ENCODE data around the gene NGB. TPM values are rescaled to one million over a fixed set of nuclear protein-coding genes. Genes with fewer than 3 reads are reported as not detected.

NGB gene
- total RNA-seq, 1 donor from 2014 or later, result not detected

DNA sequence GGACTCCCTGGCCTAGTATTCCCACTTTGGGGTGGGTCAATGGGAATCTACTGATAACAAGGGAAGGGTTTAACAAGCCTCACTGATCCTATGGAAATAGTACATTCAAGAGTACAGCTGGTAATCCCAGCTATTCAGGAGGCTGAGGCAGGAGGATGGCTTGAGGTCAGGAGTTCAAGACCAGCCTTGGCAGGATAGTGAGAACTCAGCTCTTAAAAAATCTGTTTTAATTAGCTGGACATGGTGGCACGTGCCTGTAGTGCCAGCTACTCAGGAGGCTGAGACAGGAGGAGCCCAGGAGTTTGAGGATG lies 45.1 kb upstream of the NGB start:
- no peaks in the 10 kb centered on the region for H3K27me3 ChIP-seq (ENCODE audit: control insufficient read depth, insufficient read depth, low read length)
- no peak overlapping the region for H3K4me3 ChIP-seq (ENCODE audit: low read depth, low read length)
- H3K36me3 ChIP-seq (ENCODE audit: control insufficient read depth, insufficient read depth, low read length), result no peaks in the 10 kb centered on the region
- TF ChIP-seq, protein P1, sequence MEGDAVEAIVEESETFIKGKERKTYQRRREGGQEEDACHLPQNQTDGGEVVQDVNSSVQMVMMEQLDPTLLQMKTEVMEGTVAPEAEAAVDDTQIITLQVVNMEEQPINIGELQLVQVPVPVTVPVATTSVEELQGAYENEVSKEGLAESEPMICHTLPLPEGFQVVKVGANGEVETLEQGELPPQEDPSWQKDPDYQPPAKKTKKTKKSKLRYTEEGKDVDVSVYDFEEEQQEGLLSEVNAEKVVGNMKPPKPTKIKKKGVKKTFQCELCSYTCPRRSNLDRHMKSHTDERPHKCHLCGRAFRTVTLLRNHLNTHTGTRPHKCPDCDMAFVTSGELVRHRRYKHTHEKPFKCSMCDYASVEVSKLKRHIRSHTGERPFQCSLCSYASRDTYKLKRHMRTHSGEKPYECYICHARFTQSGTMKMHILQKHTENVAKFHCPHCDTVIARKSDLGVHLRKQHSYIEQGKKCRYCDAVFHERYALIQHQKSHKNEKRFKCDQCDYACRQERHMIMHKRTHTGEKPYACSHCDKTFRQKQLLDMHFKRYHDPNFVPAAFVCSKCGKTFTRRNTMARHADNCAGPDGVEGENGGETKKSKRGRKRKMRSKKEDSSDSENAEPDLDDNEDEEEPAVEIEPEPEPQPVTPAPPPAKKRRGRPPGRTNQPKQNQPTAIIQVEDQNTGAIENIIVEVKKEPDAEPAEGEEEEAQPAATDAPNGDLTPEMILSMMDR (IDR thresholded peaks at IDR 0.05; ENCODE audit: insufficient read depth, low read length, poor library complexity, severe bottlenecking), result no peak
- no peak for DNase-seq (ENCODE audit: low read depth)

DNA sequence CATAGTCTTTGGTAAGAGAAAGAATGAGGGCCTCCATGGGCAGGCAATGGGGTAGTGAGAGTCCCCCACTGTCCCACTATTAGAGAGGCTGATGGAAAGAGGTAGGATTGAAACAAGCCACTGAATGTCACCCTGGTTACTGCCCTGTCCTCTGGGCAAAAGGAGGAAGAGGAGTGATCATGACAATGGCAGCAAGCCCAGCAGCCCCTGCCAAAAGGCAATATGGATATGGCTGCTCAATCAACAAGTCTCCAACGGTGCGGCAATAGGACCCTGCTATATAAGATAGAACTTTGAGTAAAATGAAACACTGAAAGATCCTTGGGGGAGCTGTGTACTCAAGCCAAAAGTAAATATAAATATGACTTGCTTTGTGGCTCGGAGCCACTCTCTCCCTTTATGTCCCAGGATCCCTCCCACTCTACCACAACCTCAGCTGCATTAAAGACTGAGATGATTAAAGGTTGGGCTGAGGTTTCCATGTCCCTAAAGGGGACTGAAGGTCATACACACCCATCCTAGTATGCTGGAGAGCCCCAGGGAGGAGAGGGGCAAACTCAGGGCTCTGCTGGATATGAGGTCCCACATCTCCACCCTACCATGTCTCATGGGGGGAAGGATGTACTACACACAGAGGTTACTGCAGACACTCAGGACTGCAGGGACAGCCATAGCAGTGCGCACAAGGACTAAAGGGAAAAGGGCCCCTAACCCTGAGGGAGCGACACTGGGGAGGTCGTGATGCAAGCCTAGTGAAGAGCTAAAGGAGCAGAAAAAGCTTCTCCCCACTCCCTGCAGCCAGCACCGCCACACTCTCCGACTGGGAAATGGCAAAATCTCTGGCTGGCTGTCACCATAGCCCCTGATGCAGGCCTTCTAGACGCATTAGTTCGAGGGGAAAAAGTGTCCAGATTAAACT lies 43.8 kb upstream of the NGB start:
- TF ChIP-seq, protein P1 (IDR thresholded peaks at IDR 0.05; ENCODE audit: insufficient read depth, low read length, poor library complexity, severe bottlenecking), result no peak
- no peaks in the 10 kb centered on the region for H3K36me3 ChIP-seq (ENCODE audit: control insufficient read depth, insufficient read depth, low read length)

DNA sequence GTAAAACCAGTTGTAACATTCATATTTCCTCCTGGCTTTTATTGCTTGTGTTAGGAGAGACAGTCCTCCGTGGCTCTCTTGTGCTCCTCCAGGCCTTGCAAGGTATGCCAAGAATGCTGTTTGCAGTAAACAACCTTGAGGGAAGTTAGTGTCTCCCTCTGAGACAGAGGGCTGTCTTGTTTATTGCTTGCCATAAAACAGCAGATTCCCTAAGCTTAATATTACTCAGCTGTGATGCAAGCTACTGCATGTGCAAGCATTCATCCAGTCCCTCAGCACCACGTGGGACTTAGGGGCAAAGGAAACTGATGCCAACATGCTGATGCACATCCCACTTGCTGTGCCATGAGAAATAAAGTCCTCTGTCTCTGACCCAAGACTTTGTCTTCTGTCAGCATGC lies 43.0 kb upstream of the NGB start:
- TF ChIP-seq, protein P1 (IDR thresholded peaks at IDR 0.05; ENCODE audit: insufficient read depth, low read length, poor library complexity, severe bottlenecking), result no peak
- no peaks in the 10 kb centered on the region for H3K27me3 ChIP-seq (ENCODE audit: control insufficient read depth, insufficient read depth, low read length)
- H3K36me3 ChIP-seq (ENCODE audit: control insufficient read depth, insufficient read depth, low read length), result no peaks in the 10 kb centered on the region
- DNase-seq (ENCODE audit: low read depth), result peak; percentile 59
- no peak overlapping the region for H3K4me3 ChIP-seq (ENCODE audit: low read depth, low read length)

More for the DNA sequence above, 43.8 kb upstream of the NGB start:
- Histone ChIP-seq H3K4me3 (ENCODE audit: low read depth, low read length) (no peak overlapping the region), H3K27me3 (ENCODE audit: control insufficient read depth, insufficient read depth, low read length) (no peaks in the 10 kb centered on the region)
- DNase-seq (ENCODE audit: low read depth), result no peak

DNA sequence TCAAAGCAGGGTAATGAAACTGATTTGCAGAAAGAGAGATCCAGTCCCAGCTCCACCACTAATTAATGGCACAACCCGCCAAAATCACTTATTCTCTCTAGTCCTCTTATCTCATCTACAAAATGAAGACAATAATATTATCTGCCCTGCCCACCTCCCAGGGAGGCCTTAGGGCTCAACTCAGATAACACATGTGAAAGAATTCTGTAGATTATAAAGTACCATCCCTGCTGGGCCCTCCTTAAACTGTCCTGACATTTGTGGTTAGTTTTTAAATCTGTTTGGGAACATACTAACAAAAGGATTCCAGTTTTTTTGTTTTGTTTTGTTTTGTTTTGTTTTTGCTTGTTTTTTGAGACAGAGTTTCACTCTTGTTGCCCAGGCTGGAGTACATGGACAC lies 42.4 kb upstream of the NGB start:
- Histone ChIP-seq H3K27me3 (ENCODE audit: control insufficient read depth, insufficient read depth, low read length) (no peaks in the 10 kb centered on the region), H3K4me3 (ENCODE audit: low read depth, low read length) (no peak overlapping the region), H3K36me3 (ENCODE audit: control insufficient read depth, insufficient read depth, low read length) (no peaks in the 10 kb centered on the region)
- DNase-seq (ENCODE audit: low read depth), result no peak
- TF ChIP-seq, protein P1 (IDR thresholded peaks at IDR 0.05; ENCODE audit: insufficient read depth, low read length, poor library complexity, severe bottlenecking), result no peak

DNA sequence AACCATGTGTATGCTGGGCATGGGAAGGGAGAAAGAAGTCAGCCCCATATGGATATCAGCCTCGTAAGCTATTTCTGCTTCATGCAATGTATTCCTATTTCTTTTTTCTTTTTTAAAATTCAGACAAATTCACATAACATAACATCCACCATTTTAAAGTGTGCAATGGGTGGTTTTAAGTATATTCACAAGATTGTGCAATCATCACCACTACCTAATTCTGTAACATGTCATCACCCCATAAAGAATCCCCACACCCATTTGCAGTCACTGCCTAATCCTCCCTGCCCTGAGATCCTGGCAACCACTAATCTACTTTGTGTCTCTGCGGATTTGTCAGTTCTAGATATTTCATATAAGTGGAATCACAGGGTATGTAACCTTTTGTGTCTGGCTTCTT lies 40.2 kb upstream of the NGB start:
- TF ChIP-seq, protein P1 (IDR thresholded peaks at IDR 0.05; ENCODE audit: insufficient read depth, low read length, poor library complexity, severe bottlenecking), result no peak
- H3K36me3 ChIP-seq (ENCODE audit: control insufficient read depth, insufficient read depth, low read length), result no peaks in the 10 kb centered on the region

DNA sequence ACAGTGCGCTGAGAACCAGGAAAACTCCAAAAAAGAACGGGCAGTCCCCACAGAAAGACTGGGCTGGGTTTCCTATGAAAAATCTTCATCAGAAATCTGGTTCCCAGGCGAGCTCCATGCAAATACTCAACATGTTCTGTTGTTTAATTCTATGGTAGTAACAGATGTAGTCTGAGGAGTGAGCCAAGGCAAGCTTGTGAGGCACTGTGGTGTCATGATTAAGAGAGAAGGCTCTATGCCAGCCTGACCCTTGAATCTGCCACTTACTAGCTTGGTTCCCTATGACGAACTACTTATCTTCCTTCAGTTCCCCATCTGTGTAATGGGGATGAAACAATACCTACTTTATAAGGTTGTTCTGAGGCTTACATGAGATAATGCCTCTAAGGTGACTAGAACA lies 39.0 kb upstream of the NGB start:
- DNase-seq (ENCODE audit: low read depth), result no peak
- H3K36me3 ChIP-seq (ENCODE audit: control insufficient read depth, insufficient read depth, low read length), result no peaks in the 10 kb centered on the region
- TF ChIP-seq, protein P1 (IDR thresholded peaks at IDR 0.05; ENCODE audit: insufficient read depth, low read length, poor library complexity, severe bottlenecking), result no peak

More for the DNA sequence above, 40.2 kb upstream of the NGB start:
- H3K4me3 ChIP-seq (ENCODE audit: low read depth, low read length), result no peak overlapping the region
- no peaks in the 10 kb centered on the region for H3K27me3 ChIP-seq (ENCODE audit: control insufficient read depth, insufficient read depth, low read length)
- no peak for DNase-seq (ENCODE audit: low read depth)

More for the DNA sequence above, 39.0 kb upstream of the NGB start:
- no peaks in the 10 kb centered on the region for H3K27me3 ChIP-seq (ENCODE audit: control insufficient read depth, insufficient read depth, low read length)
- no peak overlapping the region for H3K4me3 ChIP-seq (ENCODE audit: low read depth, low read length)

Data from kidney epithelial cell (primary cell).